SK-N-SH treated with all-trans-retinoic acid at 6 μM for 48 hours (cell line): ENCODE measurements around the gene VDAC1.

Experiments used
- OSR1 ChIP-seq: fragments of 250-450 bp; sonication (Bioruptor Pico); IDR thresholded peaks from 2 replicates; pipeline ENCODE4 v1.8.0; 2022; ENCODE audit warnings: moderate library complexity, mild to moderate bottlenecking, inconsistent platforms
- TCF4 ChIP-seq: fragments of 250-450 bp; sonication (Bioruptor Pico); IDR thresholded peaks from 2 replicates; pipeline ENCODE4 v1.8.0; 2021; ENCODE audit warnings: mild to moderate bottlenecking, moderate library complexity, borderline replicate concordance

DNA sequence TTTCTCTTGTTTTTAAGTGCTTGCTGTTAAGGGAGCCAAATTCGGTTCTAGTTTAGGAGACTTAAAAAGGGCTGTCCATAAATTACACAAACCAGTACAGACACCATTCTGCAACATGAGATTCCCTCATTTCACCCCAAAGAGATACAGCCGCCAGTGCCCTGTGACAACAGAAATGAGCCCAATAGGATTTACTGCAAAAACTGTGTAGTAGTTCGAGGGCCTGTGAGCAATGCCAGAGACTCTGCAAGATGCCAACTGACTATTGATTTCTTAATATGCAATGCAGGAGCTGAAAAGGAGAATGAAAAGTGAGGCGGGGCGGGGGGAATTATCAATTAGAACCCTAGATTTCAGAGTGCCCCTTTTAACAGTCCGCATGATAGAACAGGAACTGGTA is 30.6 kb downstream of the VDAC1 start:
- no peak for TF ChIP-seq OSR1 (CRISPR knock-in tag)
- no peak for TF ChIP-seq TCF4 (CRISPR knock-in tag)
